Thyroid gland (tissue), 4 donors: Measurements from ENCODE around the gene DNAJC13. TPM values are rescaled to one million over a fixed set of nuclear protein-coding genes. Genes with fewer than 3 reads are reported as not detected.

Experiments
- DNase-seq, 2 donors: peaks; one replicate each; pipeline ENCODE4 v3.0.0-alpha.2; 2019
- H3K27ac ChIP-seq, 3 donors: fragments of 200-600 bp; sonication (generic); 1 replicate in 2 of 3; 2 replicates in 1 of 3; pipeline ENCODE4 v1.5.1; 2016 to 2019; ENCODE audit warnings: mild to moderate bottlenecking in 1 of 3, moderate library complexity in 1 of 3
- H3K27me3 ChIP-seq: fragments of 200-600 bp; sonication (generic); one replicate; pipeline ENCODE4 v1.5.1; 2019
- H3K36me3 ChIP-seq, 2 donors: fragments of 200-600 bp; sonication (generic); one replicate each; pipeline ENCODE4 v1.5.1; 2016 to 2019
- H3K4me1 ChIP-seq, 2 donors: fragments of 200-600 bp; sonication (generic); one replicate each; pipeline ENCODE4 v1.5.1; 2017 to 2019
- H3K4me3 ChIP-seq, 3 donors: fragments of 200-600 bp; sonication (generic); replicated peaks in 1 of 3; 1 replicate in 2 of 3; 2 replicates in 1 of 3; pipeline ENCODE4 v1.5.1; 2016; ENCODE audit warnings: mild to moderate bottlenecking in 1 of 3
- H3K9me3 ChIP-seq: fragments of 200-600 bp; sonication (generic); one replicate; pipeline ENCODE4 v1.5.1; 2017
- POLR2A ChIP-seq, 2 donors: fragments of 450-650 bp; IDR thresholded peaks; one replicate each; pipeline ENCODE4 v1.6.1; 2017; ENCODE audit warnings: antibody characterized with exemption in 2 of 2, mild to moderate bottlenecking in 2 of 2, moderate library complexity in 1 of 2
- WGBS, 2 donors: methylation state at CpG; one replicate each; pipeline ENCODE4 v1.1.5; 2017; 5-methylcytosine and 5-hydroxymethylcytosine counted together
- intact Hi-C: fragments of 100-400 bp; cut with DNase I; formaldehyde crosslinking; loops from one replicate; pipeline ENCODE4 v1.15.1; 2023
- total RNA-seq, 4 donors: library from RNA; depleted of rRNA; stranded (reverse); fragments of >200 nt; gene quantifications; one replicate each; pipeline ENCODE4 v1.2.3, GENCODE V29; 2016
- TF ChIP-seq, protein P1 (sequence below), 6 experiments: fragments of 200-600 bp in 3 of 6; fragments of 450-650 bp in 3 of 6; sonication (generic) in 3 of 6; IDR thresholded peaks; one replicate each; pipeline ENCODE4 v1.5.1; 2016 to 2019; ENCODE audit warnings: antibody characterized with exemption in 6 of 6, mild to moderate bottlenecking in 2 of 6, inconsistent platforms in 1 of 6, moderate library complexity in 1 of 6

The DNAJC13 gene
- total RNA-seq, 4 donors from 2014 or later: 47.3 to 56.6 (median 50.4) TPM

DNA sequence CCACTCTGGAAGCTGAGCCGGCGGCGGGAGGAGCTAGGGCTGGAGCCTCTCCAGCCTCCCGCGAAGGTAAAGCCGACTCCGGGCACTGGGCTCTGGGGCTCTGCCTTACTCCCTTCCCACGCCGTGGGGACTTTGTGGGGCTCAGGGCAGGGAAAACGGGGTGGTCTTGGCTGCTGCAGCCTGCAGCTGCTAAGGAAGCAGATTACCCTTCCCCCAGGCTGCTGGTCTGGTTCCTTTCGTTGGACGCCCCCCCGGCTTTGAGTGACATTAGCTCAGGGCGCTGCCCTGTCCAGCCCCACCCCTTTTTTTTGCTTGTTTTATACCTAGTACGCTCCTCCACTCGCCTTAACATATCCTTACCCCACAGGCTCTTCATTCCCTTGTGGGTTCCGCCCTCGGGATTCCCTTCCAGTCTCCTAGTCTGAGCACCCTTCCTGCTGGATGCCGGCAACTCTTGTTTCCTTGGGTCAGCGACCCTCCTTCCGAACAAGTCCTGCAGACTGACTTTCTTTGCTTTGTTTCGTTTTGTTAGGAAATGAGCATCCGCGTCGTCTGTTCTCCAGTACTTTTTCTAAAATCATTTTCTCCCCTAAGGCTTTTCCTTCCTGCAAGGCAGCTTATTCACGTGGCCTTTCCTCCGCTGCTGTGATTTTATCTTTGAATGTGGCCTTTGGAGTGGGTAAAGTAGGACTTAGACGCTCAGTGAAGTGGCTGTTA, 551 bp downstream of the DNAJC13 start:
- no peak for TF ChIP-seq POLR2A (IDR thresholded peaks at IDR 0.05)
- Histone ChIP-seq H3K4me1 (peaks cover 9 to 11% of the 10 kb centered on the region in 2 donors), H3K27me3 (no peaks in the 10 kb centered on the region), H3K36me3 (no peaks in the 10 kb centered on the region), H3K27ac (peak overlapping the region; percentile 33 to 90 (median 88)), H3K9me3 (no peaks in the 10 kb centered on the region), H3K4me3 (peak overlapping the region; percentile 59 to 98 (median 94))
- DNase-seq: peak; percentile 50 to 65
- intact Hi-C loops: no loop called here
- 0 to 1% methylated on average over 22 to 23 of the region's 28 CpGs for WGBS, 2 donors

DNA sequence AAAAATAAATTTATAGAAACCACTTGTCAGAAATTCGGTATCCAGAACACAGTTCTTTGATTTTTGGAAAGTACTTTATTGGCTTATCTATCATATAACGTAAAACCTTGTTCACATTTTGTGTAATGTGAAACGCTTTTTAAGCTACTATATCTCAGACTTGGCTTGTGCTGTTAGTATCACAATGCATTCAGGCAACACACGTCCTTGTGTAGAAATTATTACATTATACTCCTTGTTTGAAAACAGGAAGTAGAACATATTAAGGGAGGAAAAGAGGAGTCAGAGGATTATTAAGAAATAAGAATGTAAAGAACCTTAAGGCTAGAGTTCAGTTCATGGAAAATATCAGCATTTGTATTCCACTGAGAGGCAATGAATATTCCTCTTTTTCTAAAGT, 1.6 kb downstream of the DNAJC13 start:
- intact Hi-C loops: no loop called here
- no peaks in the 10 kb centered on the region for H3K36me3 ChIP-seq
- no peak overlapping the region for H3K27ac ChIP-seq
- 59 to 62% methylated on average over 4 of the region's 4 CpGs for WGBS, 2 donors
- H3K4me3 ChIP-seq: peak overlapping the region in 1 of 3 donors; percentile 94
- DNase-seq: no peak
- H3K27me3 ChIP-seq: no peaks in the 10 kb centered on the region
- H3K4me1 ChIP-seq: peaks cover 9 to 11% of the 10 kb centered on the region in 2 donors
- TF ChIP-seq POLR2A (IDR thresholded peaks at IDR 0.05): no peak
- TF ChIP-seq, protein P1, sequence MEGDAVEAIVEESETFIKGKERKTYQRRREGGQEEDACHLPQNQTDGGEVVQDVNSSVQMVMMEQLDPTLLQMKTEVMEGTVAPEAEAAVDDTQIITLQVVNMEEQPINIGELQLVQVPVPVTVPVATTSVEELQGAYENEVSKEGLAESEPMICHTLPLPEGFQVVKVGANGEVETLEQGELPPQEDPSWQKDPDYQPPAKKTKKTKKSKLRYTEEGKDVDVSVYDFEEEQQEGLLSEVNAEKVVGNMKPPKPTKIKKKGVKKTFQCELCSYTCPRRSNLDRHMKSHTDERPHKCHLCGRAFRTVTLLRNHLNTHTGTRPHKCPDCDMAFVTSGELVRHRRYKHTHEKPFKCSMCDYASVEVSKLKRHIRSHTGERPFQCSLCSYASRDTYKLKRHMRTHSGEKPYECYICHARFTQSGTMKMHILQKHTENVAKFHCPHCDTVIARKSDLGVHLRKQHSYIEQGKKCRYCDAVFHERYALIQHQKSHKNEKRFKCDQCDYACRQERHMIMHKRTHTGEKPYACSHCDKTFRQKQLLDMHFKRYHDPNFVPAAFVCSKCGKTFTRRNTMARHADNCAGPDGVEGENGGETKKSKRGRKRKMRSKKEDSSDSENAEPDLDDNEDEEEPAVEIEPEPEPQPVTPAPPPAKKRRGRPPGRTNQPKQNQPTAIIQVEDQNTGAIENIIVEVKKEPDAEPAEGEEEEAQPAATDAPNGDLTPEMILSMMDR (IDR thresholded peaks at IDR 0.05): no peak
- no peaks in the 10 kb centered on the region for H3K9me3 ChIP-seq

DNA sequence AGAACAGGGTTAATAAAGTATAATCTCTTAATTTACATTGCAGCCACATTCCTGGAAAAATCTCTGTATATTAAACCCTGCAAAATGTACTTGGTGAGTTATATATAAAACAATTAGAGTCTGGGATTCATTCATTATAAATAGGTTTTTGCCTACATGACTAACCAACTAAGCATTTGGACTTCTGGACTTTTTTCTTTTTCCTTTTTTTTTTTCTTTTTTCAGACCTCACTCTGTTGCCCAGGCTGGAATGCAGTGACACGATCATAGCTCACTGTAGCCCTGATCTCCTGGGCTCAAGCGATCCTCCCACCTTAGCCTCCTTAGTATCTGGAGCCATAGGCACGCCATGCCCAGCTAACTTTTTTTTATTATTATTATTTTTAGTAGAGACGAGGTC, 4.5 kb downstream of the DNAJC13 start:
- H3K4me1 ChIP-seq: peaks cover 9 to 11% of the 10 kb centered on the region in 2 donors
- H3K4me3 ChIP-seq: no peak overlapping the region
- intact Hi-C loops: no loop called here
- DNase-seq: no peak
- H3K27me3 ChIP-seq: no peaks in the 10 kb centered on the region
- WGBS, 2 donors: 93 to 96% methylated on average over 4 of the region's 4 CpGs
- no peaks in the 10 kb centered on the region for H3K36me3 ChIP-seq
- no peak overlapping the region for H3K27ac ChIP-seq
- no peaks in the 10 kb centered on the region for H3K9me3 ChIP-seq
- TF ChIP-seq POLR2A (IDR thresholded peaks at IDR 0.05): no peak
- TF ChIP-seq, protein P1 (IDR thresholded peaks at IDR 0.05): no peak

DNA sequence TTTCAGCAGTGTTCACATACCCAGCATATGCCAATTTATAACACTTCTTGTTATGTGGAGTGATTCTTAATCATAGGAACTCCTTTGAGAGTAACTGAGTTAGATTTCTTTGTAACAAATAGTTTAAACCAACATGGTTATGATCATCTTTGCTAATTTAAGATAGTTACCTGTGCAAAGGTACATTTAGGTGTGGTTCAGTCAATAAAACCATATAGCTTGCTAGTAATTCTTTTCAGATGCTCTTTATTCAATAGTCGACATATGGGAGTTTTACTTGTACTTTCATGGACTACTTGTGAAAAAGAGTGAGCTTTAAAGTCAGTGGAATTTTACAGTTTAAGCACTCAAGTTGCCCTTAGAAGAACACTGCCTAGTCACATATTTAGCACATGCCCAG, 5.2 kb downstream of the DNAJC13 start:
- intact Hi-C loops: no loop called here
- DNase-seq: no peak
- no peaks in the 10 kb centered on the region for H3K36me3 ChIP-seq
- no peaks in the 10 kb centered on the region for H3K9me3 ChIP-seq
- 94 to 97% methylated on average over 1 of the region's 1 CpG for WGBS, 2 donors
- H3K27me3 ChIP-seq: no peaks in the 10 kb centered on the region
- H3K4me3 ChIP-seq: no peak overlapping the region
- H3K4me1 ChIP-seq: peaks cover 9 to 11% of the 10 kb centered on the region in 2 donors
- TF ChIP-seq, protein P1 (IDR thresholded peaks at IDR 0.05): no peak
- TF ChIP-seq POLR2A (IDR thresholded peaks at IDR 0.05): no peak
- H3K27ac ChIP-seq: no peak overlapping the region

DNA sequence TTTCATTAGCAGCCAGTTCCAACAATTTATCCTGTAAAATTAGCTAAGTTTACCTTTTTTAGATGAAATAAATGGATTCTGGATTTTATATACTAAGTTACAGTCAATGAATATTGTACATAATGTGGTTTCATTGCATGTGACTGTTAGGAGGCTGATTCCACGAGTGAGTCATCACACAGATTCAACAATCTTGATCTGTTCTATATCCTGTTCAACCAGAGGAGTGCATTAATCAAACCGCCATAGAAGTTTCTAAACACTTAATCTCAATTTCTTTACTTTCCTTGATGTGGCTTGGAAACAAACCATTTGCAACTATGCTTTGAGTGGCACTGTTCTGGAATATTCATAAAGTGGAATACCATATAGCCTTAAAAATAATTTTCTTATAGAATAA, 15.3 kb downstream of the DNAJC13 start:
- Histone ChIP-seq H3K9me3 (no peaks in the 10 kb centered on the region), H3K4me1 (peaks cover 3 to 7% of the 10 kb centered on the region in 2 donors), H3K27me3 (no peaks in the 10 kb centered on the region), H3K36me3 (no peaks in the 10 kb centered on the region), H3K27ac (no peak overlapping the region), H3K4me3 (no peak overlapping the region)
- DNase-seq: no peak
- 71 to 87% methylated on average over 2 of the region's 2 CpGs for WGBS, 2 donors
- TF ChIP-seq, protein P1 (IDR thresholded peaks at IDR 0.05): no peak
- TF ChIP-seq POLR2A (IDR thresholded peaks at IDR 0.05): no peak
- intact Hi-C loops: no loop called here
